ENCODE data around the gene MFAP2.

MFAP2 gene

DNA sequence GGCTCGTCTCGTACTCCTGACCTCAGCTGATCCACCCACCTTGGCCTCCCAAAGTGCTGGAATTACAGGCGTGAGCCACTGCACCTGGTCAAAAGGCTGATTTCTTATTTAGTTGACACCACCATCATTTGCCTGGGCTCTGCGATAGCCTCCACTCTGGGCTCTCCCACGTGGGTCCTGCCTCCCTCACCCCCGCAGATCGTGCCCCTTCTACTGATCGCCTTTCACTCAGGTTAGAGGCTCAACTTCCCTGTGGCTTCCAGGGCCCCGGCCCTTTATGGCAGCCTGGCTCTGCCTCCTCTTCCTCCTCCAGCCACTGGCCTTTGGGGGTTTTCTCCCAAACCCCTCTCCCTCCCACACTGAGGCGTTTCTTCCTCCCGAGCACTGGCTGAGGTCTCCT, 2.5 kb upstream of the MFAP2 start:
- in situ Hi-C loops (cut with HindIII; ENCODE audit: low sequenced_read_pairs) = no loop called here

GRCh38 chr1:16981269-16981849, 939 bp upstream of the MFAP2 start:
- in situ Hi-C loops (cut with HindIII; ENCODE audit: low sequenced_read_pairs) = no loop called here

- in situ Hi-C loops (cut with HindIII; ENCODE audit: low sequenced_read_pairs) = no loop called here
These were observed 719 bp downstream of the MFAP2 start for GRCh38 chr1:16979475-16980327.

DNA sequence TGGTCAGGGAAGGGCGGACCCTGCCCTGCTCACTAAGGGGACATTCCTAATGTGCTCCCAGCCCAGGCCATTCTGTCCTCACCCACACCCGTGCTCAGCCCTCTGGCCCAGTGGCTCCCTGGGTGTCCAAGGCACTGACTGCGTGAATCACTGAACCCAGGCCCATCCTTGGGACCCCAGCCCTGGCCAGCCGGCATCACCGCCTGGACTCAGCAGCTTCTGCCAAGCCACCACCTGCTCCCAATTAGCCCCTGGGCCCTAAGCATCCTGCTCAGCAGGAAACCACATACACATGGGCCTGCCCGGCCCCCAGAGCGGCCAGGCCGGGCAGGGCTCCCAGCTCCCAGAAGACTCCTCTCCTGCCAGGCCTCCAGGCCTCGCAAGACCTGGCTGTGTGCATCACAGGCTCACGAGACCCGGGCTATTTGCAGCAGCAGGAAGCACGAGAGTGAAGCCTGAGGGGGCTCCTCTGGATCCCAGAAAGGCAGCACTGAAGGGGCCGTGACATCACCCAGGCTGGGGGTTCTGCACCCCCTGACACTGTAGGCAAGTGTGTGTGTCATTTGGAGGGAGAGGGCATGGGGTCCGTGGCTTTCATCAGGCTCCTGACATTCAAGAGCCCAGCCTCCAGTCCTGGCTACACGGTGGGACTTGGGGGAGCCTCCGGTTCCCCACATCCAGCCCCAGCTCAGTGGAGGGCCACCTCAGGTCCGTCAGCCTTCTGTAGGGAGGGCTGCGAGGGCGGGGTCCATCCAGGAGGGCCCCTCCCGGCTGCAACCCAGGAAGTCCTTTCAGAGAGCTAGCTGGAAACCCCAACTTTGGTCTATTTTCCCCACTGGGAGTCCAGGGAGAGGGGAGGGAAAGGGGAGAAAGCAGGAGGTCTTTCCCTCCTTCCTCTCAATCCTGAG, 1.6 kb downstream of the MFAP2 start:
- in situ Hi-C loops (cut with HindIII; ENCODE audit: low sequenced_read_pairs) = no loop called here

DNA sequence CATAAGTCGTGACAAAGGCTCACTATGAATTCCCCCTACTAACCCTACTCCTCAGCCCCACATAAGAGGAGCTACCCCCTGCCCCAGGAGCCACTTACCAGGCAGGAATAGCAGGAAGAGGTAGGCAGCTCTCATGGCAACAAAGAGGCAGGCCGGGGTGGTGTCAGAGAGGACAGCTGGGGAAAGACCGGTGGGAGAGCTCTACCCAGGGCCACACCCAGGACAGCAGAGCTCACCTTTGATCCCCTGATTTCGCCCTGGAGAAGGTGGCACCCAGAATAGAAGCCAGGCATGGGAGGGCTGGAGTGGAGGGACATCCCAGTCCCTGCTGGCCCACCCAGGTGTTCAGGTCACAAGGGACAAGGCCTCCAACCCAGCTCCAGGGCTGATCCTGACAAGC, 2.3 kb downstream of the MFAP2 start:
- in situ Hi-C loops (cut with HindIII; ENCODE audit: low sequenced_read_pairs) = no loop called here

- in situ Hi-C loops (cut with HindIII; ENCODE audit: low sequenced_read_pairs) = no loop called here
These were observed 3.0 kb downstream of the MFAP2 start for GRCh38 chr1:16977377-16977776.

- in situ Hi-C loops (cut with HindIII; ENCODE audit: low sequenced_read_pairs) = no loop called here
These were observed 3.5 kb downstream of the MFAP2 start for GRCh38 chr1:16976966-16977365.

GRCh38 chr1:16975838-16976237, 4.6 kb downstream of the MFAP2 start:
- in situ Hi-C loops (cut with HindIII; ENCODE audit: low sequenced_read_pairs) = no loop called here

- in situ Hi-C loops (cut with HindIII; ENCODE audit: low sequenced_read_pairs) = no loop called here
These were observed 5.2 kb downstream of the MFAP2 start for GRCh38 chr1:16975211-16975610.

GRCh38 chr1:16973215-16973614, 7.2 kb downstream of the MFAP2 start:
- in situ Hi-C loops (cut with HindIII; ENCODE audit: low sequenced_read_pairs) = loop anchor here (5.0 kb wide), 1 partner anchor 39 kb away; the partner anchor contains the start of gene ATP13A2

DNA sequence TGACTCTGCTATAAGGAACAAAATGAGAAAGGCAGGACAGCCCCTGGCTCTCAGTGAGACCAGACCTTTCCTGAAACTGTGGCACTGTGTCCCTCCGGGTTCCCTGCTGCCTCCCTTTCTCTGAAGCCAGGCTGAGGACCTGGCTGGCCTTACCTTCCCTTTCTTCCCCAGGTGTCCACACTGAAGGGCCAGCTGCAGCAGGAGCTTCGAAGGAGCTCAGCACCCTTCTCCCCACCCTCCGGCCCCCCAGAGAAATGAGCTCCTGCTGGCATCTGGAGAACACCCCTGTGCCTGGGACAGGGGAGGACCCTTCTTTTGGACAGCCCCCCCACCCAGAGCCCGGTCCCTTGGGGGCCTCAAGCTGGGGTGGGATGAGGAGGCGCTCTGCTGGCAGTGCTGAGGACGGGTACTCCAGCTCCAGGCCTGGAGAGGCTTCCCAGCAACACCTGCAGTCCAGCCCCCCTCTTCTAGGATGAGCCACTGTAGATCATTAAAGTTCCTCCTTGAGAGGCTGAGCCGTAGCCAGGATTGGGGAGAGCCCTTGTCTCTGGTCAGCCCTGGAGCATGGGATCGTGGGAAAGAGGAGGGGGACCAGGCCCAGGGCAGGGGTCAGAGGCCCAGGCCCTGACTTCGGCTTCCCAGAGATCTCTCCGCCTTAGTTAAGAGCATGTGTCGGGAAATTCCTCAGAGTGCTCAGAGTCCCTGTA, 8.1 kb downstream of the MFAP2 start:
- in situ Hi-C loops (cut with HindIII; ENCODE audit: low sequenced_read_pairs) = loop anchor here (5.0 kb wide), 1 partner anchor 40 kb away; the partner anchor contains the start of gene ATP13A2

- in situ Hi-C loops (cut with HindIII; ENCODE audit: low sequenced_read_pairs) = loop anchor here (5.0 kb wide), 1 partner anchor 41 kb away; the partner anchor contains the start of gene ATP13A2
These were observed 8.9 kb downstream of the MFAP2 start for GRCh38 chr1:16971341-16972188.

DNA sequence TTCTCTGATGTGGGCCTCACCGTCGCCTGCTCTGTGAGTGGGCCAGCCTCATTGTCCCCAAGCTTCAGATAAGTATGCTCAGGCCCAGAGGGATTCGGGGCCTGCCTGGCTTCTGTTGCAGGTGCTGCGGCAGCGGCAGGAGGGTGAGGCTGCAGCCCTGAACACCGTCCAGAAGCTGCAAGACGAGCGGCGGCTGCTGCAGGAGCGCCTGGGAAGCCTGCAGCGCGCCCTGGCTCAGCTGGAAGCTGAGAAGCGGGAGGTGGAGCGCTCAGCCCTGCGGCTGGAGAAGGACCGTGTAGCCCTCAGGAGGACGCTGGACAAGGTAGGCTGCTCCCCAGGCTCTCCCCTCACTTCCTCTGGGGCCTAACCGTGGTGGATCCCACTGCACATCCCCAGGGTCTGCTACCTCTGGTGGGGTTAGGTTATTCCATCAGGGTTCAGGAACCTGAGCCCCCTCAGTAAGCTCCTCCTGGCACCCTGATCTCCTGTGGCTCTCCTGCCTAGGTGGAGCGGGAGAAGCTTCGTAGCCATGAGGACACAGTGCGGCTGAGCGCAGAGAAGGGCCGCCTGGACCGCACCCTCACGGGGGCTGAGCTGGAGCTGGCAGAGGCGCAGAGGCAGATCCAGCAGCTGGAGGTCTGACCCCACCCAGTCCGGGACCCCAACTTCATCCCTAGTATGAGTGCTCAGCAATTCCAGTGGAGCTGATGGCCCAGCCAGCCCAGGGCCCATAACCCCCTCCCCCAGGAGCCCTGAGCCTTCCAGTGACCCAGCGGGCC, 10.1 kb downstream of the MFAP2 start:
- in situ Hi-C loops (cut with HindIII; ENCODE audit: low sequenced_read_pairs) = loop anchor here (5.0 kb wide), 1 partner anchor 42 kb away; the partner anchor contains the start of gene ATP13A2

DNA sequence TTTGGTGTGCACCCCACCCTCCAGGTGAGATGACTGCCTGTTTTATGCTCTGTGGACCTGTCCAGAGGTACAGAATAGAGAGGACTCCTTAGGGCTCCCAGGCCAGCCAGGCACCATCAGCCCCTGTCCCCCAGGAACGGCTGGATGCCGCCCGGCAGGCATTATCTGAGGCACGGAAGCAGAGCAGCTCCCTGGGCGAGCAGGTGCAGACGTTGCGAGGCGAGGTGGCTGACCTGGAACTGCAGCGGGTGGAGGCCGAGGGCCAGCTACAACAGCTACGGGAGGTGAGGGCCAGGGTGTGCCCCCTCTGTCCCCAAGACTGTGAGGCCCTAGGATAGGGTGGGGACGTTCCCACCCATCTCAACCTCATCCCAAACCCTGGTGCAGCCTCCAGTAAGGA, 10.8 kb downstream of the MFAP2 start:
- in situ Hi-C loops (cut with HindIII; ENCODE audit: low sequenced_read_pairs) = loop anchor here (5.0 kb wide), 1 partner anchor 43 kb away; the partner anchor contains the start of gene ATP13A2

DNA sequence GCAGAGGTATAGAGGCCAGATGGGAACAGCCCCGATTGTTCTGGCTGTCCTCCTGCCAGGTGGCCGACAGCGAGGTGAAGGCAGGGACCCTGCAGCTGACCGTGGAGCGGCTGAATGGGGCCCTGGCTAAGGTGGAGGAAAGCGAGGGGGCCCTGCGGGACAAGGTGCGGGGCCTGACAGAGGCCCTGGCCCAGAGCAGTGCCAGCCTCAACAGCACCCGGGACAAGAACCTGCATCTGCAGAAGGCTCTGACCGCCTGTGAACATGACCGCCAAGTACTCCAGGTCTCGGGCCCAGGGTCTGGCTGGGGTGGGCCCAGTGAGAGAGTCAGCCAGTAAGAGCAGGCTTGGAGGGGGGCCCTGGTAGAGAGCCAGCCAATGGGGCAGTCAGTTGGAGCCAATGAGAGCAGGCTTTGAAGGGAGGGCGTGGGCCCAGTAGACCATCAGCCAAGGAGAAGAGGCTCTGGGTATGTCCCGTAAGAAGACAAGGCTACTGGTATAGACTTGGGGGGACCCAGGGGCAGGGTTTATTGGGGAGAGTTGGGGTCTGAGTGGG, 11.3 kb downstream of the MFAP2 start:
- in situ Hi-C loops (cut with HindIII; ENCODE audit: low sequenced_read_pairs) = no loop called here

GRCh38 chr1:16968372-16968771, 12.0 kb downstream of the MFAP2 start:
- in situ Hi-C loops (cut with HindIII; ENCODE audit: low sequenced_read_pairs) = no loop called here

DNA sequence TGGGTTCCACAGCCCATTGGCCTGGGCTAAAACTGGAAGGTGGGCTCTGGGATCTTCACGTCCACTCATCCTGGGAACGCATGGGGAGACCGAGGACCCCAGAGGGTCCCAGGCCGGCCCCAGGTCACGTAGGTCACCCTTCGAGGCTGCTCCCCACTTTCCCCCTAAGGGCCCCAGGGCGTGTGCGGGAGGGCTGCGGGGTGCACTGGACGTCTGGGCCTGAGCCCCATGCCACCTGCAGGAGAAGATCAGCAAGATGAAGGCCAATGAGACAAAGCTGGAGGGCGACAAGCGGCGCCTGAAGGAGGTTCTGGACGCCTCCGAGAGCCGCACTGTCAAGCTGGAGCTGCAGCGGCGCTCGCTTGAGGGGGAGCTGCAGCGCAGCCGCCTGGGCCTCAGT, 12.5 kb downstream of the MFAP2 start:
- in situ Hi-C loops (cut with HindIII; ENCODE audit: low sequenced_read_pairs) = no loop called here

DNA sequence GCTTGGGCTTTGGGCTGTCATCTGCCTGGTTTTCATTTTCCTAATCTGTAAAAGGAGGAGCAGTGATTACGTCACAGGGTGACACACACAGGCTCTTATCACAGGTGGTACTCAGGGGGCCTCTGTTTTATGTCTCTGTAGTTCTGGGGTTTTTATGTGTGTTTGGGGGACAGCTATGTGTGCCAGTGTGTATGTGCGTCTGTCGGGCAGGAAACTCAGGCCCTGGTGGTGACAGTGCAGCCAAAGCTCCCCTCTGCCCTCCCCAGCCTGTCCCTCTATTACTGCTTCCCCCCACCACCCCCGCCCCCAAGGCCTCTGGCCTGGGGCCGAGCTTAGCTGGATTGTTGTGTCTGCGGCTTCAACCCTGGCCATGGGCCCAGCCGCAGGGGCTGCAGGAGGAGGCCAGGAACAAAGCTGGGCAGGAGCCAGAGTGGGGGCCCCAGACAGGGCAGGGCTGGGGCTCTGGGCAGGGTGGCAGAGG, 13.3 kb downstream of the MFAP2 start:
- in situ Hi-C loops (cut with HindIII; ENCODE audit: low sequenced_read_pairs) = no loop called here

All from DLD1 (cell line).